Mucosa of descending colon (tissue), 3 donors: ENCODE measurements around the gene NELFE. TPM values are rescaled to one million over a fixed set of nuclear protein-coding genes. Genes with fewer than 3 reads are reported as not detected.

Source experiments
- ATAC-seq: fragments of 200-7000 bp; cut with Tn5 transposase; one replicate; pipeline ENCODE4 v1.9.1; 2020; ENCODE audit warnings: mild to moderate bottlenecking, moderate library complexity
- DNase-seq, 3 donors: peaks; one replicate each; pipeline ENCODE4 v3.0.0-alpha.2; 2020
- H3K36me3 ChIP-seq: fragments of 200-600 bp; one replicate; pipeline ENCODE4 v1.8.0; 2021; ENCODE audit warnings: low read depth, mild to moderate bottlenecking
- H3K4me1 ChIP-seq: fragments of 200-600 bp; one replicate; pipeline ENCODE4 v1.8.0; 2021; ENCODE audit warnings: low read depth, mild to moderate bottlenecking
- H3K4me3 ChIP-seq: fragments of 200-600 bp; one replicate; pipeline ENCODE4 v1.8.0; 2021; ENCODE audit warnings: mild to moderate bottlenecking
- H3K9me3 ChIP-seq: fragments of 200-600 bp; one replicate; pipeline ENCODE4 v1.8.0; 2021; ENCODE audit warnings: mild to moderate bottlenecking
- intact Hi-C, 2 donors: fragments of 100-400 bp; cut with DNase I in 1 of 2; cut with micrococcal nuclease in 1 of 2; formaldehyde crosslinking; loops; one replicate each; pipeline versions ENCODE4 v1.11.0 to v1.11.1; 2022; cut with DNase I, micrococcal nuclease
- total RNA-seq, 3 donors: library from RNA; stranded (reverse); fragmentation: NEBNext Ultra II Directional in 2 of 3; extraction: Animal tissue kit (Norgen Biotek cat#: 25700) in 2 of 3; gene quantifications; one replicate each; pipeline versions ENCODE4 v1.2.1 to v1.2.4, GENCODE V29; 2021 to 2023
- TF ChIP-seq, protein P1 (sequence below): fragments of 200-600 bp; IDR thresholded peaks from one replicate; pipeline ENCODE4 v1.8.0; 2022; ENCODE audit warnings: antibody characterized with exemption, mild to moderate bottlenecking
- donor health status: DM: no; HTN: no; CAD: no; lungs with moderate emphysema.
- donor health status: DM: no; HTN: no; CAD: no.
- donor health status: DM: no; HTN: yes; CAD: no.

The NELFE gene
- total RNA-seq, 3 donors from 2014 or later: 44.9 to 52.4 (median 51.8) TPM

DNA sequence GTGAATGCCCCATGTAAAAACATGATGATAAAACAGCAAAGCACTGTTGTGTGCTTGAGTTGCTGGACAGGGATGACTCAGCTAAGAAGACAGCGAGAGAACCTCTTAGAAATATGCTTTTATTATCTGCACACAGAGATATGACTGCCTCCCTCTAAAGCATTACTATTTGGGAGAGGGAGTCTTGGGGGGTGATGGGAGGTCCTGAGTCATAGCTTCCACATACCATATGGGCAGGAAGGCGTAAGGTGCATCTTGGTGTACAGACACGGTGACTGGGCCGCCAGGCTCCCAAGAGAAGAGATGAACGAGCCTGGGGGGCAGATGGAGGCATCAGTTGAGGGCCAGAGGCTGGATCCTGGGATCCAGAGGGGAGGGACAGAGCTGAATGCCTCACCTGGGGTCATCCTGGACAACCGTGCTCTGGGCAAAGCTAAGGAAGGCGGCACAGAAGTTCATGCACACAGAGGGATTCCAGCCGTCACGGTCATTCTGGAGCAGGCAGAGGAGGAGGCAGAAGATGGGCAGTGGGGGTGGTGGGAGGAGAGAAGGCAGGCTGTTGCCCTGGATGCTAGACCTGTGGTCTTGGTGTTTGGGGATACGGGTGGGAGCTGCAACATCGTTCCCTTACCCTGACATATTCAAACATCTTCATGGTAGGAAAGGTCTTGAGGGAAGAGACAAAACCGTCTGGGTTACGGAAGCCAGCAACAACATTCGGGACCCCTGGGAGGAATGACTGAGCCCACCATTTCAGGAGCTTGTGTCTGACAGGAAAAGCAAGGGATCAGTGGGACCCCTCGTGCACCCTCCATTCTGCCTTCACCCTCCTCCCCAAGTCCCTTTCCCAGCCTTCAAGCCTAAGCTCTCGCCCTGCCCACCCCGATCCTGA lies 11.2 kb upstream of the NELFE start:
- Histone ChIP-seq H3K4me3 (no peak overlapping the region), H3K36me3 (peaks cover 2% of the 10 kb centered on the region), H3K4me1 (peaks cover 17% of the 10 kb centered on the region), H3K9me3 (no peaks in the 10 kb centered on the region)
- intact Hi-C loops: no loop called here
- no peak for ATAC-seq
- TF ChIP-seq, protein P1, sequence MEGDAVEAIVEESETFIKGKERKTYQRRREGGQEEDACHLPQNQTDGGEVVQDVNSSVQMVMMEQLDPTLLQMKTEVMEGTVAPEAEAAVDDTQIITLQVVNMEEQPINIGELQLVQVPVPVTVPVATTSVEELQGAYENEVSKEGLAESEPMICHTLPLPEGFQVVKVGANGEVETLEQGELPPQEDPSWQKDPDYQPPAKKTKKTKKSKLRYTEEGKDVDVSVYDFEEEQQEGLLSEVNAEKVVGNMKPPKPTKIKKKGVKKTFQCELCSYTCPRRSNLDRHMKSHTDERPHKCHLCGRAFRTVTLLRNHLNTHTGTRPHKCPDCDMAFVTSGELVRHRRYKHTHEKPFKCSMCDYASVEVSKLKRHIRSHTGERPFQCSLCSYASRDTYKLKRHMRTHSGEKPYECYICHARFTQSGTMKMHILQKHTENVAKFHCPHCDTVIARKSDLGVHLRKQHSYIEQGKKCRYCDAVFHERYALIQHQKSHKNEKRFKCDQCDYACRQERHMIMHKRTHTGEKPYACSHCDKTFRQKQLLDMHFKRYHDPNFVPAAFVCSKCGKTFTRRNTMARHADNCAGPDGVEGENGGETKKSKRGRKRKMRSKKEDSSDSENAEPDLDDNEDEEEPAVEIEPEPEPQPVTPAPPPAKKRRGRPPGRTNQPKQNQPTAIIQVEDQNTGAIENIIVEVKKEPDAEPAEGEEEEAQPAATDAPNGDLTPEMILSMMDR: no peak
- no peak for DNase-seq

GRCh38 chr6:31968791-31969711 lies 10.3 kb upstream of the NELFE start:
- H3K9me3 ChIP-seq: no peaks in the 10 kb centered on the region
- TF ChIP-seq, protein P1: no peak
- peaks cover 17% of the 10 kb centered on the region for H3K4me1 ChIP-seq
- no peak overlapping the region for H3K4me3 ChIP-seq
- no peak for DNase-seq
- peaks cover 8% of the 10 kb centered on the region for H3K36me3 ChIP-seq
- intact Hi-C loops: no loop called here
- ATAC-seq: no peak

- DNase-seq (no peak), ATAC-seq (no peak)
- Histone ChIP-seq H3K4me1 (peaks cover 17% of the 10 kb centered on the region), H3K36me3 (peaks cover 9% of the 10 kb centered on the region), H3K9me3 (no peaks in the 10 kb centered on the region), H3K4me3 (no peak overlapping the region)
- intact Hi-C loops: no loop called here
- TF ChIP-seq, protein P1: no peak
Observed at GRCh38 chr6:31968326-31968725, 9.6 kb upstream of the NELFE start.

DNA sequence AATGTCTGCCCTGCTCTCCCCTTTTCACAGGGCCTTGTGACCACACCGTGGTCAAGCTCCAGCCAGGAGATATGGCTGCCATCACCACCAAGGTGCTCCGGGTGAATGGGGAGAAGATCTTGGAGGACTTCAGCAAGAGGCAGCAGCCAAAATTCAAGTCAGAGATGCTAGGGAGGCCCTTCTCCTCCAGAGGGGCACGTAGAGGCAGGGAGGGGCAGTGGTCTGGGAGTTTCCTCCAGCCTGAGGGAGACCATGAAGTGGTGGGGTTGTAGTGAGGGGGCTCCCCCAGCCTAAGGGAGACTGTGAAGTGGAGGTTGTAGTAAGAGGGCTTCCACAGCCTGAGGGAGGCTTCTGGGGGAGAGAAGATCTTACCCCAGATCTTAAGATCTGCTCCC lies 9.2 kb upstream of the NELFE start:
- Histone ChIP-seq H3K36me3 (peaks cover 9% of the 10 kb centered on the region), H3K4me3 (no peak overlapping the region), H3K9me3 (no peaks in the 10 kb centered on the region), H3K4me1 (peaks cover 13% of the 10 kb centered on the region)
- DNase-seq: no peak
- intact Hi-C loops: no loop called here
- TF ChIP-seq, protein P1: no peak
- no peak for ATAC-seq

GRCh38 chr6:31966997-31967925 lies 8.5 kb upstream of the NELFE start:
- H3K36me3 ChIP-seq: peaks cover 9% of the 10 kb centered on the region
- no peaks in the 10 kb centered on the region for H3K9me3 ChIP-seq
- no peak overlapping the region for H3K4me3 ChIP-seq
- TF ChIP-seq, protein P1: no peak
- H3K4me1 ChIP-seq: peaks cover 9% of the 10 kb centered on the region
- ATAC-seq (no peak), DNase-seq (no peak)
- intact Hi-C loops: no loop called here
